Measurements from ENCODE around the gene ABHD3. TPM values are rescaled to one million over a fixed set of nuclear protein-coding genes. Genes with fewer than 3 reads are reported as not detected.
"Not testable (repeated sequence)": the region's sequence is repeated elsewhere in the genome, so short reads cannot be mapped to it uniquely, and the experiment has no call there.

The ABHD3 gene
- total RNA-seq (2014; rRNA removed; shearing (Covaris generic)): 20.1 and 20.3 TPM in 2 replicates

- peak; percentile 89 for DNase-seq (ENCODE audit: low read depth)
Measured at GRCh38 chr18:21704603-21705364, at the start of gene ABHD3. Gene ABHD3 (minus strand): TSS chr18:21704774. CDS start chr18:21704665, 109 bp downstream.

- DNase-seq (ENCODE audit: low read depth): no peak
Measured at GRCh38 chr18:21747764-21748693, 43.5 kb upstream of the ABHD3 start.

GRCh38 chr18:21747268-21747667 lies 42.7 kb upstream of the ABHD3 start:
- DNase-seq (ENCODE audit: low read depth): no peak

GRCh38 chr18:21745231-21745630 lies 40.7 kb upstream of the ABHD3 start:
- DNase-seq (ENCODE audit: low read depth): no peak

GRCh38 chr18:21743166-21743832 lies 38.7 kb upstream of the ABHD3 start:
- DNase-seq (ENCODE audit: low read depth): no peak

GRCh38 chr18:21742315-21742687 lies 37.7 kb upstream of the ABHD3 start:
- peak; percentile 3 for DNase-seq (ENCODE audit: low read depth)

- DNase-seq (ENCODE audit: low read depth): peak; percentile 28
Measured at GRCh38 chr18:21741562-21742314, 37.2 kb upstream of the ABHD3 start.

GRCh38 chr18:21741312-21741561 lies 36.7 kb upstream of the ABHD3 start:
- no peak for DNase-seq (ENCODE audit: low read depth)

GRCh38 chr18:21740538-21741311 lies 36.2 kb upstream of the ABHD3 start, which contains the start of gene MIB1:
Gene MIB1 (plus strand): TSS chr18:21740792. CDS start chr18:21741584, 792 bp downstream.
- peak; percentile 93 for DNase-seq (ENCODE audit: low read depth)

GRCh38 chr18:21739604-21740537 lies 35.3 kb upstream of the ABHD3 start:
- DNase-seq (ENCODE audit: low read depth): peak; percentile 17

- DNase-seq (ENCODE audit: low read depth): not testable (repeated sequence)
Measured at GRCh38 chr18:21736926-21737325, 32.4 kb upstream of the ABHD3 start.

- DNase-seq (ENCODE audit: low read depth): no peak
Measured at GRCh38 chr18:21735452-21736015, 31.0 kb upstream of the ABHD3 start.

- DNase-seq (ENCODE audit: low read depth): no peak
Measured at GRCh38 chr18:21733011-21733410, 28.4 kb upstream of the ABHD3 start.

GRCh38 chr18:21727702-21728101 lies 23.1 kb upstream of the ABHD3 start:
- no peak for DNase-seq (ENCODE audit: low read depth)

- DNase-seq (ENCODE audit: low read depth): no peak
Measured at GRCh38 chr18:21725201-21725600, 20.6 kb upstream of the ABHD3 start.

- no peak for DNase-seq (ENCODE audit: low read depth)
Measured at GRCh38 chr18:21722687-21723086, 18.1 kb upstream of the ABHD3 start.

- DNase-seq (ENCODE audit: low read depth): no peak
Measured at GRCh38 chr18:21714474-21714873, 9.9 kb upstream of the ABHD3 start.

- DNase-seq (ENCODE audit: low read depth): not testable (repeated sequence)
Measured at GRCh38 chr18:21707130-21707529, 2.6 kb upstream of the ABHD3 start.

GRCh38 chr18:21706386-21706865 lies 1.9 kb upstream of the ABHD3 start:
- DNase-seq (ENCODE audit: low read depth): no peak
